Measurements from ENCODE around the gene MYBPC3. TPM values are rescaled to one million over a fixed set of nuclear protein-coding genes. Genes with fewer than 3 reads are reported as not detected.
A peak's percentile ranks its signal among the peaks of the same experiment; 100 is the strongest.

MYBPC3 gene
- total RNA-seq = 1 to 10 TPM in 8 of 9 donors, under 1 TPM in 1; 0.54 to 4.9 (median 2.0) TPM
- polyA plus RNA-seq = 1 to 10 TPM; 1.5 to 5.8 (median 2.9) TPM
- long read RNA-seq, donor 1 = 0 reads
- long read RNA-seq, donor 2 = 0 reads
- long read RNA-seq, donor 3 = 0 reads
- long read RNA-seq, donor 4, partial matches to known transcripts = 0 of 2 reads
- long read RNA-seq, donor 4, other reads (novel, unspliced or antisense) = 2 of 2 reads
- long read RNA-seq, donor 5, partial matches to known transcripts = 2 of 15 reads
- long read RNA-seq, donor 5, other reads (novel, unspliced or antisense) = 13 of 15 reads
- long read RNA-seq, donor 6, partial matches to known transcripts = 0 of 1 reads
- long read RNA-seq, donor 6, other reads (novel, unspliced or antisense) = 1 of 1 reads
- long read RNA-seq, donor 7 = 0 reads
- long read RNA-seq, donor 8 = 0 reads
- long read RNA-seq, donor 9 = 0 reads
- long read RNA-seq, donor 10 = 0 reads

GRCh38 chr11:47352556-47352955 is at the start of gene MYBPC3:
TSS of gene MYBPC3 (minus strand) at chr11:47352702. CDS start at chr11:47352647, 55 bp downstream.
- TF ChIP-seq POLR2A (IDR thresholded peaks at IDR 0.05) = no peak
- no peak for TF ChIP-seq CTCF (IDR thresholded peaks at IDR 0.05)
- WGBS, 4 donors = 66 to 80% (median 71%) methylated on average over 4 to 5 of the region's 5 CpGs
- Histone ChIP-seq H3K36me3 (replicated peaks in 1 of 2) (no peaks in the 10 kb centered on the region), H3K9me3 (replicated peaks in 1 of 3) (no peaks in the 10 kb centered on the region), H3K27ac (peak within 1 kb of the TSS in 4 of 5 donors; percentile 39 to 79 (median 58)), H3K4me1 (replicated peaks in 1 of 2) (peaks cover 21% of the 10 kb centered on the region in 2 donors), H3K4me3 (no peak within 1 kb of the TSS), H3K27me3 (no peaks in the 10 kb centered on the region)
- DNase-seq = peak in 1 of 7 donors; percentile 20
- intact Hi-C loops (cut with DNase I) = loop anchor here (5.0 to 10.0 kb wide), 2 partner anchors 88 to 175 kb away; partner anchors contain the start of gene ARFGAP2 (in 1 of the 2)

- Histone ChIP-seq H3K4me3 (peak overlapping the region in 1 of 4 donors; percentile 74), H3K36me3 (replicated peaks in 1 of 2) (no peaks in the 10 kb centered on the region), H3K4me1 (replicated peaks in 1 of 2) (peaks cover 16% of the 10 kb centered on the region in 2 donors), H3K9me3 (replicated peaks in 1 of 3) (no peaks in the 10 kb centered on the region), H3K27ac (peak overlapping the region in 4 of 5 donors; percentile 41 to 86 (median 65)), H3K27me3 (no peaks in the 10 kb centered on the region)
- TF ChIP-seq CTCF (IDR thresholded peaks at IDR 0.05) (no peak), POLR2A (IDR thresholded peaks at IDR 0.05) (no peak)
- no peak for DNase-seq
- intact Hi-C loops (cut with DNase I) = no loop called here
- 3 to 21% (median 9%) methylated on average over 7 to 8 of the region's 8 CpGs for WGBS, 4 donors
Measured at GRCh38 chr11:47400768-47401279, 48.3 kb upstream of the MYBPC3 start.

DNA sequence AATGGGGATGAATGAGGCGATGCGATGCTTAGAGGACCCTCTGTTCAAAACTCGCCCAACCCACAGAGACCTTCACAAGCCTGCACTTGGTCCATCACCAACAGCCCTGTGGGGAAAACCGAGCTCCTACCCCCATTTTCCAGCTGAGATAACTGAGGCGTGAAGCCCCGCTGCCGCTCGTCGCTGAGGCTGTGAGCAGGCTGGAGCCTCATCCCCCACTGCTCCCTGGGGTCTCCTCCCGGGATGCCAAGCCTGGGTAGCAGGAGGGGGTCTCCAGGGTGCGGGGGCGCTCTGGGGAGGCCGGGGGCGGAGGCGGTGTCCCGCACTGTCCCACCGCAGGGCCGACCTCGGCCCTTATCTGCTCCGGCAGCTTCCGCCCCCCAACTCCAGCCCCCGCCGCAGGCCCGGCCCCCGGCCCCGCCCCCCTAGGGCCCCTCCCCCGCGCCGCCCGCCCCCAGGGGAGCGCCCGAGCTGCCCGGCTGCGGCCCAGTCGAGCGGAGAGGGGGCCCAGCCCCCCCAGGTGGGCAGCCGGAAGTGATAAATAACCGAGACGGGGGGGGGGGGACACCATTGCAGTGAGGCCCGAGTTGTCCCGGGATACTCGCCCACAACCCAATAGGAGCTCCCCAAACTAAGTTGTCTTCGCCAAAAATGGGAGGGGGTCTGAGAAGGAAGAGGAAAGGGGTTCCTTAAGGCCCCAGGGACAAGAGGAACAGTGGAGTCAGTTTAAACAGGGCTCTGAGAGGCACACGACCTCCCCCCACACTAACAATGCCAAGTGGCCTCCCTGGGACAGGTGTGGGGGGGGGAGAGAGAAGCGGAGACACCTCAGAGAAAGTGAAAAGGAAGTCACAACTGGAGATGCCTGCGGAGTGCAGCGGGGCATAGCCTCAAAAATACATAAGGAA is 47.6 kb upstream of the MYBPC3 start:
- 5 to 16% (median 10%) methylated on average over 15 to 46 of the region's 47 CpGs for WGBS, 4 donors
- H3K4me1 ChIP-seq (replicated peaks in 1 of 2) = peaks cover 16% of the 10 kb centered on the region in 2 donors
- peak overlapping the region in 1 of 4 donors; percentile 74 for H3K4me3 ChIP-seq
- H3K9me3 ChIP-seq (replicated peaks in 1 of 3) = no peaks in the 10 kb centered on the region
- no peaks in the 10 kb centered on the region for H3K36me3 ChIP-seq (replicated peaks in 1 of 2)
- H3K27ac ChIP-seq = peak overlapping the region in 4 of 5 donors; percentile 41 to 86 (median 65)
- DNase-seq = no peak
- no peaks in the 10 kb centered on the region for H3K27me3 ChIP-seq
- TF ChIP-seq POLR2A (IDR thresholded peaks at IDR 0.05) = no peak
- no peak for TF ChIP-seq CTCF (IDR thresholded peaks at IDR 0.05)
- intact Hi-C loops (cut with DNase I) = no loop called here

DNA sequence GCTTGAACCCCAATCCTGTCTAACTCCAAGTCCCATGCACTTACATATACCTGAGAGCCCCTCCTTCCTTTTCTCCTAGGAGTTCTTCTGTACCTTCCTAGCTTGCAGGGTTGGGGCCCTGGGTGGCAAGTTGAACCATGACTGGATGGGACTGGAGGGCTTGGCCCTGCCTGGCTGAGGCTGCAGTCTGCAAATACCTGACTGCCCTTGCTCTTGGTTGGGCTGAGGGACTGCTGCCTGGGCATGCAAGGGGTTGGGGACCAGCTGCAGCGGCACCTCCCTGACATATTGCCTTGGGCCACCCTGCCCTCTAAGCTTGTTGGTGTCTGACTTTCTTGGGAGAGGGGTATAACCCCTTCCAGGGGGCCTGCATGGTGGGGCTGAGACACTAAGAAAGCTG is 46.0 kb upstream of the MYBPC3 start:
- Histone ChIP-seq H3K4me1 (replicated peaks in 1 of 2) (peaks cover 16% of the 10 kb centered on the region in 2 donors), H3K4me3 (no peak overlapping the region), H3K9me3 (replicated peaks in 1 of 3) (no peaks in the 10 kb centered on the region), H3K36me3 (replicated peaks in 1 of 2) (no peaks in the 10 kb centered on the region), H3K27ac (no peak overlapping the region), H3K27me3 (no peaks in the 10 kb centered on the region)
- 89 to 100% (median 100%) methylated on average over 1 of the region's 1 CpG for WGBS, 4 donors
- TF ChIP-seq CTCF (IDR thresholded peaks at IDR 0.05) = no peak
- no peak for TF ChIP-seq POLR2A (IDR thresholded peaks at IDR 0.05)
- intact Hi-C loops (cut with DNase I) = no loop called here
- no peak for DNase-seq
